ENCODE data around the gene CLDN24.

The CLDN24 gene

GRCh38 chr4:183348136-183348535 lies 25.9 kb upstream of the CLDN24 start:
- H3F3A ChIP-seq (ENCODE audit: insufficient read depth), result no peaks in the 10 kb centered on the region
- H3K4me3 ChIP-seq (ENCODE audit: insufficient read depth, low read length, poor library complexity, severe bottlenecking), result no peak overlapping the region
- no peaks in the 10 kb centered on the region for H4K20me1 ChIP-seq (ENCODE audit: low read depth, low read length)
- no peak overlapping the region for H3K9ac ChIP-seq (ENCODE audit: low read length)
- H3K4me2 ChIP-seq (ENCODE audit: low read depth, low read length, poor library complexity, severe bottlenecking), result no peak overlapping the region
- no peaks in the 10 kb centered on the region for H3K9me2 ChIP-seq (replicated peaks; ENCODE audit: insufficient read depth, low read length)
- H3K36me3 ChIP-seq (ENCODE audit: low read length), result no peaks in the 10 kb centered on the region
- no peak overlapping the region for H3K27ac ChIP-seq (ENCODE audit: low read depth, low read length)
- no peaks in the 10 kb centered on the region for H3K27me3 ChIP-seq (ENCODE audit: low read length)
- TF ChIP-seq EZH2phosphoT487 (conservative IDR thresholded peaks at IDR 0.05; ENCODE audit: low read length), result no peak
- TF ChIP-seq, protein P1, sequence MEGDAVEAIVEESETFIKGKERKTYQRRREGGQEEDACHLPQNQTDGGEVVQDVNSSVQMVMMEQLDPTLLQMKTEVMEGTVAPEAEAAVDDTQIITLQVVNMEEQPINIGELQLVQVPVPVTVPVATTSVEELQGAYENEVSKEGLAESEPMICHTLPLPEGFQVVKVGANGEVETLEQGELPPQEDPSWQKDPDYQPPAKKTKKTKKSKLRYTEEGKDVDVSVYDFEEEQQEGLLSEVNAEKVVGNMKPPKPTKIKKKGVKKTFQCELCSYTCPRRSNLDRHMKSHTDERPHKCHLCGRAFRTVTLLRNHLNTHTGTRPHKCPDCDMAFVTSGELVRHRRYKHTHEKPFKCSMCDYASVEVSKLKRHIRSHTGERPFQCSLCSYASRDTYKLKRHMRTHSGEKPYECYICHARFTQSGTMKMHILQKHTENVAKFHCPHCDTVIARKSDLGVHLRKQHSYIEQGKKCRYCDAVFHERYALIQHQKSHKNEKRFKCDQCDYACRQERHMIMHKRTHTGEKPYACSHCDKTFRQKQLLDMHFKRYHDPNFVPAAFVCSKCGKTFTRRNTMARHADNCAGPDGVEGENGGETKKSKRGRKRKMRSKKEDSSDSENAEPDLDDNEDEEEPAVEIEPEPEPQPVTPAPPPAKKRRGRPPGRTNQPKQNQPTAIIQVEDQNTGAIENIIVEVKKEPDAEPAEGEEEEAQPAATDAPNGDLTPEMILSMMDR (IDR thresholded peaks at IDR 0.05; ENCODE audit: insufficient read depth, low read length, poor library complexity, severe bottlenecking), result no peak
- H2AFZ ChIP-seq (ENCODE audit: low read depth, low read length, severe bottlenecking), result no peak overlapping the region
- no peaks in the 10 kb centered on the region for H3K79me2 ChIP-seq (ENCODE audit: insufficient read depth, low read length)
- H3K9me3 ChIP-seq (ENCODE audit: insufficient read depth, low read length), result no peaks in the 10 kb centered on the region

DNA sequence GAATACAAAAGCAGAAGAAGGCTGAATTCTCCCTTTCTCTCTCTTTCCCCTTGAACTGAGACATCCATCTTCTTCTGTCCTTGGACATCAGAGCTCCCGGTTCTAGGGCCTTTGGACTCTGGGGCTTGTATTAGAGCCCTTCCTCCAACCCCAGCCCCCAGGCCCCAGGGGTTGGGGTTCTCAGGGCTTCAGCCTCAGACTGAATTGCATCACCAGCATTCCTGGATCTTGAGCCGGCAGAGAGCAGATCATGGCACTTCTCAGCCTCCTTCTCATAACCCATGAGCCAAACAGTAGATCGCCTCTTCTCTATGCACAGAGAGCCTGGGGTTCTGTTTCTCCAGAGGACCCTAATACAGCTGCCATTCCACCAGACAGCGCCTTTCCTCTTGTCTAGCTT lies 25.3 kb upstream of the CLDN24 start:
- Histone ChIP-seq H3K27me3 (ENCODE audit: low read length) (no peaks in the 10 kb centered on the region), H2AFZ (ENCODE audit: low read depth, low read length, severe bottlenecking) (no peak overlapping the region), H3K36me3 (ENCODE audit: low read length) (no peaks in the 10 kb centered on the region), H3K4me3 (ENCODE audit: insufficient read depth, low read length, poor library complexity, severe bottlenecking) (no peak overlapping the region), H3F3A (ENCODE audit: insufficient read depth) (no peaks in the 10 kb centered on the region), H4K20me1 (ENCODE audit: low read depth, low read length) (no peaks in the 10 kb centered on the region), H3K9me2 (replicated peaks; ENCODE audit: insufficient read depth, low read length) (no peaks in the 10 kb centered on the region), H3K9ac (ENCODE audit: low read length) (no peak overlapping the region), H3K4me2 (ENCODE audit: low read depth, low read length, poor library complexity, severe bottlenecking) (no peak overlapping the region), H3K79me2 (ENCODE audit: insufficient read depth, low read length) (no peaks in the 10 kb centered on the region), H3K27ac (ENCODE audit: low read depth, low read length) (no peak overlapping the region), H3K9me3 (ENCODE audit: insufficient read depth, low read length) (no peaks in the 10 kb centered on the region)
- no peak for TF ChIP-seq EZH2phosphoT487 (conservative IDR thresholded peaks at IDR 0.05; ENCODE audit: low read length)
- TF ChIP-seq, protein P1 (IDR thresholded peaks at IDR 0.05; ENCODE audit: insufficient read depth, low read length, poor library complexity, severe bottlenecking), result no peak

GRCh38 chr4:183347146-183347545 lies 24.9 kb upstream of the CLDN24 start:
- Histone ChIP-seq H3K36me3 (ENCODE audit: low read length) (no peaks in the 10 kb centered on the region), H3K9me3 (ENCODE audit: insufficient read depth, low read length) (no peaks in the 10 kb centered on the region), H3K27me3 (ENCODE audit: low read length) (no peaks in the 10 kb centered on the region), H3K79me2 (ENCODE audit: insufficient read depth, low read length) (no peaks in the 10 kb centered on the region), H3K9me2 (replicated peaks; ENCODE audit: insufficient read depth, low read length) (no peaks in the 10 kb centered on the region), H3K4me3 (ENCODE audit: insufficient read depth, low read length, poor library complexity, severe bottlenecking) (no peak overlapping the region), H3K4me2 (ENCODE audit: low read depth, low read length, poor library complexity, severe bottlenecking) (no peak overlapping the region), H3K9ac (ENCODE audit: low read length) (no peak overlapping the region), H2AFZ (ENCODE audit: low read depth, low read length, severe bottlenecking) (no peak overlapping the region), H3K27ac (ENCODE audit: low read depth, low read length) (no peak overlapping the region), H4K20me1 (ENCODE audit: low read depth, low read length) (no peaks in the 10 kb centered on the region), H3F3A (ENCODE audit: insufficient read depth) (no peaks in the 10 kb centered on the region)
- TF ChIP-seq EZH2phosphoT487 (conservative IDR thresholded peaks at IDR 0.05; ENCODE audit: low read length), result no peak
- TF ChIP-seq, protein P1 (IDR thresholded peaks at IDR 0.05; ENCODE audit: insufficient read depth, low read length, poor library complexity, severe bottlenecking), result no peak

All from SU-DHL-6 (cell line).